GM23248 (cell line): Measurements from ENCODE around the gene KIF6.

Experiments used
- EZH2 ChIP-seq: fragments of 200-600 bp; sonication (generic); IDR thresholded peaks from 2 replicates; pipeline ENCODE4 v1.6.1; 2018; ENCODE audit warnings: antibody characterized with exemption, mild to moderate bottlenecking; ENCODE audit not compliant: insufficient read depth, poor library complexity, severe bottlenecking
- EZH2phosphoT487 ChIP-seq: fragments of 200-600 bp; sonication (generic); IDR thresholded peaks from 2 replicates; pipeline ENCODE4 v1.6.1; 2018; ENCODE audit warnings: antibody characterized with exemption, moderate library complexity, mild to moderate bottlenecking, low read depth; ENCODE audit not compliant: insufficient read depth

DNA sequence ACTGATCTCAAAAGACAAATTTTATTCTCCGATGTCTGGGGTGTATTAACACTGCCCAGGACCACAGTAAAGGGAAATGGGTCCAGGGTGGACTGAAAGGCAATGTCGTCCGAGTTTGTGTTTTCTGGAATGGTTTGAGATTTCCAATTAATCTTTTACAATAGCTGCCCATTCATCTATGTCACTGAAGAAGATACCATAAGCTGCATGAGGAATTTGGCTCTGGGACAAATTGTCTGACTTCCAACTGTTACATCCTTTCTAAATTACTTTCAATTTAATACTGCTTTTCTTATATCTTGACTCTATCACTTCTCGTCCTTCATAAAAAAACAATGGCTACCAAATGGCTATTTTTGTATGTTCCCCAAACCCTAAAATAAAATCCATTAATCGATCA, 272.0 kb downstream of the KIF6 start:
- TF ChIP-seq EZH2 (no peak), EZH2phosphoT487 (no peak)
